ENCODE data around the gene BTBD1. TPM values are rescaled to one million over a fixed set of nuclear protein-coding genes. Genes with fewer than 3 reads are reported as not detected.
"Not testable (repeated sequence)": the region's sequence is repeated elsewhere in the genome, so short reads cannot be mapped to it uniquely, and the experiment has no call there.

Gene BTBD1
- polyA plus RNA-seq, 5 donors: 56.9 to 77.3 (median 66.1) TPM

- no peak for DNase-seq
These were observed 33.1 kb upstream of the BTBD1 start for GRCh38 chr15:83100097-83100646.

- no peak for DNase-seq
These were observed 32.2 kb upstream of the BTBD1 start for GRCh38 chr15:83099290-83099689.

- DNase-seq: no peak
These were observed 31.0 kb upstream of the BTBD1 start for GRCh38 chr15:83098079-83098478.

- DNase-seq: no peak
These were observed 27.5 kb upstream of the BTBD1 start for GRCh38 chr15:83094583-83094982.

GRCh38 chr15:83092309-83092976 lies 25.4 kb upstream of the BTBD1 start:
- peak in 1 of 2 donors; percentile 65 for DNase-seq

- not testable (repeated sequence) for DNase-seq
These were observed 24.9 kb upstream of the BTBD1 start for GRCh38 chr15:83091965-83092308.

- DNase-seq: no peak
These were observed 23.4 kb upstream of the BTBD1 start for GRCh38 chr15:83090465-83090864.

- DNase-seq: no peak
These were observed 21.8 kb upstream of the BTBD1 start for GRCh38 chr15:83088876-83089275.

GRCh38 chr15:83087576-83087975 lies 20.5 kb upstream of the BTBD1 start:
- no peak for DNase-seq

- DNase-seq: not testable (repeated sequence)
These were observed 19.0 kb upstream of the BTBD1 start for GRCh38 chr15:83085864-83086552.

GRCh38 chr15:83085461-83085860 lies 18.4 kb upstream of the BTBD1 start:
- not testable (repeated sequence) for DNase-seq

GRCh38 chr15:83082730-83083386 lies 15.8 kb upstream of the BTBD1 start:
- no peak for DNase-seq

GRCh38 chr15:83081256-83082014 lies 14.4 kb upstream of the BTBD1 start:
- no peak for DNase-seq

- DNase-seq: no peak
These were observed 11.7 kb upstream of the BTBD1 start for GRCh38 chr15:83078712-83079111.

- DNase-seq: no peak
These were observed 10.6 kb upstream of the BTBD1 start for GRCh38 chr15:83077491-83078230.

GRCh38 chr15:83069211-83069642 lies 2.2 kb upstream of the BTBD1 start:
- DNase-seq: not testable (repeated sequence)

GRCh38 chr15:83068054-83068453 lies 1.0 kb upstream of the BTBD1 start:
- no peak for DNase-seq

- DNase-seq: no peak
These were observed 548 bp upstream of the BTBD1 start for GRCh38 chr15:83067638-83067962.

- no peak for DNase-seq
These were observed 868 bp downstream of the BTBD1 start for GRCh38 chr15:83066034-83066733.

- DNase-seq: no peak
These were observed 1.6 kb downstream of the BTBD1 start for GRCh38 chr15:83065431-83065830.

- DNase-seq: no peak
These were observed 2.2 kb downstream of the BTBD1 start for GRCh38 chr15:83064859-83065258.
